Urinary bladder (tissue), 4 donors: ENCODE results near the gene AHNAK. TPM values are rescaled to one million over a fixed set of nuclear protein-coding genes. Genes with fewer than 3 reads are reported as not detected.
"Not testable (repeated sequence)": the region's sequence is repeated elsewhere in the genome, so short reads cannot be mapped to it uniquely, and the experiment has no call there.

Source experiments
- DNase-seq: peaks from one replicate; pipeline ENCODE4 v3.0.0-alpha.2; 2015; ENCODE audit errors: extremely low spot score
- H3K27ac ChIP-seq: one replicate; pipeline ENCODE4 v1.5.1; 2013; ENCODE audit warnings: low read depth, mild to moderate bottlenecking, moderate library complexity
- H3K36me3 ChIP-seq: one replicate; pipeline ENCODE4 v1.6.1; 2013; ENCODE audit warnings: mild to moderate bottlenecking, moderate library complexity; ENCODE audit not compliant: insufficient read depth
- H3K4me1 ChIP-seq: one replicate; pipeline ENCODE4 v1.6.1; 2013; ENCODE audit warnings: mild to moderate bottlenecking, moderate library complexity; ENCODE audit not compliant: insufficient read depth
- H3K4me3 ChIP-seq: one replicate; pipeline ENCODE4 v1.5.1; 2013; ENCODE audit warnings: low read depth, low read length
- WGBS: extraction: QIAGEN DNeasy Blood & Tissue Kit; methylation state at CpG from one replicate; pipeline ENCODE4 v1.1.7; 2013; 5-methylcytosine and 5-hydroxymethylcytosine counted together
- polyA plus RNA-seq: library from polyadenylated mRNA; stranded (reverse); fragments of 200-250 nt; gene quantifications from one replicate; pipeline ENCODE4 v1.2.3, GENCODE V29; 2013
- small RNA-seq: library from RNA; depleted of rRNA; stranded (forward); fragments of <200 nt; gene quantifications from one replicate; pipeline ENCODE3, GENCODE V24; 2014
- total RNA-seq: library from RNA; depleted of rRNA; stranded (reverse); fragments of >200 nt; gene quantifications from one replicate; pipeline ENCODE4 v1.2.3, GENCODE V29; 2014
- donor health status: healthy with polysubstance abuse.
- donor health status: healthy.

Gene AHNAK
- total and polyA plus RNA-seq, 2 donors: 200 to 554 TPM

GRCh38 chr11:62391642-62392425 lies 154.8 kb downstream of the AHNAK start:
- H3K4me3 ChIP-seq: no peak overlapping the region
- no peak overlapping the region for H3K27ac ChIP-seq
- H3K36me3 ChIP-seq: no peaks in the 10 kb centered on the region
- no peaks in the 10 kb centered on the region for H3K4me1 ChIP-seq
- 82% methylated on average over 16 of the region's 16 CpGs for WGBS
- no peak for DNase-seq

GRCh38 chr11:62390722-62391121 lies 155.9 kb downstream of the AHNAK start:
- WGBS: 53% methylated on average over 1 of the region's 1 CpG
- Histone ChIP-seq H3K27ac (no peak overlapping the region), H3K4me3 (no peak overlapping the region), H3K4me1 (no peaks in the 10 kb centered on the region), H3K36me3 (no peaks in the 10 kb centered on the region)
- DNase-seq: no peak

- no peak overlapping the region for H3K4me3 ChIP-seq
- DNase-seq: no peak
- H3K4me1 ChIP-seq: no peaks in the 10 kb centered on the region
- H3K27ac ChIP-seq: no peak overlapping the region
- 74% methylated on average over 5 of the region's 5 CpGs for WGBS
- H3K36me3 ChIP-seq: no peaks in the 10 kb centered on the region
These were observed 156.4 kb downstream of the AHNAK start for GRCh38 chr11:62390237-62390636.

- no peak for DNase-seq
- 67% methylated on average over 11 of the region's 11 CpGs for WGBS
These were observed 157.6 kb downstream of the AHNAK start for GRCh38 chr11:62388999-62389398.

GRCh38 chr11:62387381-62387780 lies 159.2 kb downstream of the AHNAK start:
- Histone ChIP-seq H3K27ac (no peak overlapping the region), H3K36me3 (no peaks in the 10 kb centered on the region), H3K4me1 (no peaks in the 10 kb centered on the region), H3K4me3 (no peak overlapping the region)
- no peak for DNase-seq
- WGBS: 83% methylated on average over 3 of the region's 3 CpGs

More at GRCh38 chr11:62388999-62389398, 157.6 kb downstream of the AHNAK start:
- Histone ChIP-seq H3K27ac (no peak overlapping the region), H3K36me3 (no peaks in the 10 kb centered on the region), H3K4me1 (no peaks in the 10 kb centered on the region), H3K4me3 (no peak overlapping the region)

- H3K4me1 ChIP-seq, H3K27ac ChIP-seq, DNase-seq, H3K4me3 ChIP-seq, H3K36me3 ChIP-seq: not testable (repeated sequence)
- 81% methylated on average over 3 of the region's 3 CpGs for WGBS
These were observed 160.5 kb downstream of the AHNAK start for GRCh38 chr11:62386083-62386482.

GRCh38 chr11:62383822-62384221 lies 162.8 kb downstream of the AHNAK start:
- DNase-seq: no peak
- 59% methylated on average over 6 of the region's 6 CpGs for WGBS

More at GRCh38 chr11:62383822-62384221, 162.8 kb downstream of the AHNAK start:
- Histone ChIP-seq H3K4me1 (no peaks in the 10 kb centered on the region), H3K4me3 (no peak overlapping the region), H3K36me3 (no peaks in the 10 kb centered on the region), H3K27ac (no peak overlapping the region)

Small RNA genes lying within 50 kb of the gene (small RNA-seq; reads per million reads assigned to genes)
- gene EEF1G (not detected), gene MIR6747 (0.33 reads per million, percentile 16 among the genes with 10 or more reads in this experiment)

Other genes starting within 250 kb of the AHNAK start
- not detected for gene SCGB1D4, start 247.7 kb downstream of the AHNAK start, total RNA-seq
- not detected for gene SCGB1D4, start 247.7 kb downstream of the AHNAK start, polyA plus RNA-seq
- gene ASRGL1, start 209.4 kb downstream of the AHNAK start, total RNA-seq: 5.1 TPM
- gene ASRGL1, start 209.4 kb downstream of the AHNAK start, polyA plus RNA-seq: 7.0 TPM
- 9.5 TPM for gene SCGB1A1, start 127.8 kb downstream of the AHNAK start, total RNA-seq
- not detected for gene SCGB1A1, start 127.8 kb downstream of the AHNAK start, polyA plus RNA-seq
- gene EEF1G, start 27.1 kb upstream of the AHNAK start, total RNA-seq: 863 TPM
- gene EEF1G, start 27.1 kb upstream of the AHNAK start, polyA plus RNA-seq: 1,468 TPM
- gene TUT1, start 44.7 kb upstream of the AHNAK start, total RNA-seq: 5.1 TPM
- 14.3 TPM for gene TUT1, start 44.7 kb upstream of the AHNAK start, polyA plus RNA-seq
- gene MTA2, start 55.1 kb upstream of the AHNAK start, total RNA-seq: 75.2 TPM
- gene MTA2, start 55.1 kb upstream of the AHNAK start, polyA plus RNA-seq: 52.8 TPM
- 12.9 TPM for gene EML3, start 66.0 kb upstream of the AHNAK start, total RNA-seq
- gene EML3, start 66.0 kb upstream of the AHNAK start, polyA plus RNA-seq: 47.7 TPM
- gene ROM1, start 66.5 kb upstream of the AHNAK start, total RNA-seq: 1.3 TPM
- 18.9 TPM for gene ROM1, start 66.5 kb upstream of the AHNAK start, polyA plus RNA-seq
- gene B3GAT3, start 75.2 kb upstream of the AHNAK start, total RNA-seq: 9.7 TPM
- 37.7 TPM for gene B3GAT3, start 75.2 kb upstream of the AHNAK start, polyA plus RNA-seq
- gene GANAB, start 99.8 kb upstream of the AHNAK start, total RNA-seq: 93.9 TPM
- gene GANAB, start 99.8 kb upstream of the AHNAK start, polyA plus RNA-seq: 152 TPM
- 7.9 TPM for gene INTS5, start 106.5 kb upstream of the AHNAK start, total RNA-seq
- 16.6 TPM for gene INTS5, start 106.5 kb upstream of the AHNAK start, polyA plus RNA-seq
- 10.9 TPM for gene C11orf98, start 118.4 kb upstream of the AHNAK start, total RNA-seq
- 72.1 TPM for gene C11orf98, start 118.4 kb upstream of the AHNAK start, polyA plus RNA-seq
- gene CSKMT, start 118.5 kb upstream of the AHNAK start, total RNA-seq: 5.0 TPM
- gene CSKMT, start 118.5 kb upstream of the AHNAK start, polyA plus RNA-seq: 9.5 TPM
- 3.4 TPM for gene UQCC3, start 124.9 kb upstream of the AHNAK start, total RNA-seq
- 13.3 TPM for gene UQCC3, start 124.9 kb upstream of the AHNAK start, polyA plus RNA-seq
- gene LBHD1, start 125.5 kb upstream of the AHNAK start, total RNA-seq: 3.1 TPM
- gene LBHD1, start 125.5 kb upstream of the AHNAK start, polyA plus RNA-seq: 2.8 TPM
- 34.5 TPM for gene UBXN1, start 132.3 kb upstream of the AHNAK start, total RNA-seq
- 206 TPM for gene UBXN1, start 132.3 kb upstream of the AHNAK start, polyA plus RNA-seq
- 10.9 TPM for gene LRRN4CL, start 142.7 kb upstream of the AHNAK start, total RNA-seq
- gene LRRN4CL, start 142.7 kb upstream of the AHNAK start, polyA plus RNA-seq: 16.7 TPM
- gene BSCL2, start 160.6 kb upstream of the AHNAK start, total RNA-seq: 25.6 TPM
- gene BSCL2, start 160.6 kb upstream of the AHNAK start, polyA plus RNA-seq: 52.6 TPM
- 0.37 TPM for gene GNG3, start 160.9 kb upstream of the AHNAK start, total RNA-seq
- gene GNG3, start 160.9 kb upstream of the AHNAK start, polyA plus RNA-seq: 0.96 TPM
- gene HNRNPUL2, start 180.7 kb upstream of the AHNAK start, total RNA-seq: 25.9 TPM
- gene HNRNPUL2, start 180.7 kb upstream of the AHNAK start, polyA plus RNA-seq: 50.4 TPM
- 35.6 TPM for gene TTC9C, start 181.7 kb upstream of the AHNAK start, total RNA-seq
- gene TTC9C, start 181.7 kb upstream of the AHNAK start, polyA plus RNA-seq: 27.3 TPM
- 10.5 TPM for gene ZBTB3, start 207.4 kb upstream of the AHNAK start, total RNA-seq
- 3.2 TPM for gene ZBTB3, start 207.4 kb upstream of the AHNAK start, polyA plus RNA-seq
- gene POLR2G, start 214.8 kb upstream of the AHNAK start, total RNA-seq: 46.4 TPM
- 107 TPM for gene POLR2G, start 214.8 kb upstream of the AHNAK start, polyA plus RNA-seq
- 8.5 TPM for gene TAF6L, start 224.6 kb upstream of the AHNAK start, total RNA-seq
- 21.9 TPM for gene TAF6L, start 224.6 kb upstream of the AHNAK start, polyA plus RNA-seq
- gene TMEM179B, start 240.6 kb upstream of the AHNAK start, total RNA-seq: 26.2 TPM
- gene TMEM179B, start 240.6 kb upstream of the AHNAK start, polyA plus RNA-seq: 64.1 TPM
- 16.7 TPM for gene TMEM223, start 245.2 kb upstream of the AHNAK start, total RNA-seq
- 21.3 TPM for gene TMEM223, start 245.2 kb upstream of the AHNAK start, polyA plus RNA-seq